NCI-H1694 treated with DMSO at 0.1 percent for 48 hours (cell line): ENCODE measurements around the gene TMEM143.
"Not testable (repeated sequence)": the region's sequence is repeated elsewhere in the genome, so short reads cannot be mapped to it uniquely, and the experiment has no call there.

Source experiments
- DNase-seq: peaks from one replicate; lab custom pipeline; 2025; lab: John Stamatoyannopoulos, UW

TMEM143 gene

DNA sequence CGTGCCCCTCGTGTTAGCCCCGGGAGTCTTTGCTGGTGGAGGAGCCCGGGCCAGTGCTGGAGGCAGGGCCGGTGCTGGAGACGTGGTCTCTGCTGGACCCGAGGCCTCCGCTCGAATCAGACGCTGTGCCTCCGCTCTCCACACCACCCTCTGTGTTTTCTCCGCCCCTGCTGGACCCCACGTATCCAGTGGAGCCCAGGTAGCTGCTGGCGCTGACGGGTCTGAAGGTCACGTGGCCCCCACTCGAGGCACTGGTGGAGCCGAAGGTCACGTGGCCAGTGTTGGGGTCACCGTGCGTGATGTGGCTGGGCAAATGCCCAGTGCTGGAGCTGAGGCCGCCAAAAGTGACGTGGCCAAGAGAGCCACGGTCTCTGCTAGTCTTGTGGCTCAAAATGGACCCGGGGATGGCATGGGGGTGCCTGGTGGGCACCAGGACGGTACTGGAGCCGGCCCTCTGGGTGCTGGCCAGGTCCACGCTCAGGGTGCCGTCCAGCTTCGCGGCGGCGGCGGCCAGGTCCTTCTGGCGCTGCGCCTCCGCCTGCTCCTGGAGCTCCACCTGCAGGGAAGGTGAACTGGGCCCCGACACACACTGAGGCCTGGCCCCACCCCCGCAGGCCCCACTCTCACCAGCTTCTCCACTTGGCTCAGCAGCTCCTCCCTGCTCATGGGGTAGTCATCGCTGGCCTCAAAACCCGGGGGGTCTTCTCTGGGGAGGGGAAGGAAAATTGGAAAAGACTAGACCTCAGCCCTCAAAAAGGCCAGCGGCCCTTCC lies 66.6 kb downstream of the TMEM143 start:
- DNase-seq: no peak

DNA sequence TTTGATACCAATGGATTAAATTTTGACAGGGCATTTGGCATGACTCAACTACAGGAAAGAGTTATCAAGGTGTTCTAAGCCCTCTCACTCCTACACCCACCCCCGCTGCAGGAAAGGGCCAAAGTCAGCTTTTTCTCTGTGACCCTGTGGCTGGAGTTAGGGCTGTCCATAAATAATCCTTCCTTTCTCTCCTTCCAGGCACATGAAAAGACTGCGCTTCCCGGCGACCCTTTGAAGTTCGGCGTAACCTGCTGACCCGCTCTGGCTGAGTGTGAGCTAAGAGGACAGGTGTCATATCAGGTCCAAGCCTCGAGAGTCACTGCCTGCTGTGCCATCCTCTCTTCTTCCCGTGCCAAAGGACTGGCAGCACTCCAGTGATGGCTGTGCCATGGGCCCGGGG lies 68.3 kb downstream of the TMEM143 start:
- no peak for DNase-seq

- DNase-seq: no peak
These were observed 70.9 kb downstream of the TMEM143 start for GRCh38 chr19:48292798-48293197.

GRCh38 chr19:48291489-48291815 lies 72.3 kb downstream of the TMEM143 start:
- not testable (repeated sequence) for DNase-seq

- peak; percentile 22 for DNase-seq
These were observed 72.8 kb downstream of the TMEM143 start for GRCh38 chr19:48290771-48291488.

- no peak for DNase-seq
These were observed 73.4 kb downstream of the TMEM143 start for GRCh38 chr19:48290401-48290770.

- no peak for DNase-seq
These were observed 76.0 kb downstream of the TMEM143 start for GRCh38 chr19:48287748-48288147.

- no peak for DNase-seq
These were observed 78.8 kb downstream of the TMEM143 start for GRCh38 chr19:48284896-48285295.

DNA sequence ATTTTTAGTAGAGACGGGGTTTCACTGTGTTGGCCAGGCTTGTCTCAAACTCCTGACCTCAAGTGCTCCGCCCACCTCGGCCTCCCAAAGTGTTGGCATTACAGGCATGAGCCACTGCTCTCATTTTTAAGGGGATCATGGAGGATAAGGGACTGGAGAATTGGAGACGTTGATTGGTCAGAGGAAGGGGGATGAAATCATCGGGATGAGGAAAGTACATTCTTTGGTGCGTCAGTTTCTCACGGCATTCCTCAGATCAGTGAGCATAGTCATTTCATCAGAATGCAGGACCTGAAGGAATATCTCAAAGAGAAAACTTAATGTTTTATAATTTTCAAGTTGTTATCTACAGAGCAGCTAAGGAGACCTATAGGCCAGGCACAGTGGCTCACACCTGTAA lies 79.8 kb downstream of the TMEM143 start:
- DNase-seq: no peak
